ENCODE results near the gene MYO19. TPM values are rescaled to one million over a fixed set of nuclear protein-coding genes. Genes with fewer than 3 reads are reported as not detected.
A peak's percentile ranks its signal among the peaks of the same experiment; 100 is the strongest.

MYO19 gene, protein sequence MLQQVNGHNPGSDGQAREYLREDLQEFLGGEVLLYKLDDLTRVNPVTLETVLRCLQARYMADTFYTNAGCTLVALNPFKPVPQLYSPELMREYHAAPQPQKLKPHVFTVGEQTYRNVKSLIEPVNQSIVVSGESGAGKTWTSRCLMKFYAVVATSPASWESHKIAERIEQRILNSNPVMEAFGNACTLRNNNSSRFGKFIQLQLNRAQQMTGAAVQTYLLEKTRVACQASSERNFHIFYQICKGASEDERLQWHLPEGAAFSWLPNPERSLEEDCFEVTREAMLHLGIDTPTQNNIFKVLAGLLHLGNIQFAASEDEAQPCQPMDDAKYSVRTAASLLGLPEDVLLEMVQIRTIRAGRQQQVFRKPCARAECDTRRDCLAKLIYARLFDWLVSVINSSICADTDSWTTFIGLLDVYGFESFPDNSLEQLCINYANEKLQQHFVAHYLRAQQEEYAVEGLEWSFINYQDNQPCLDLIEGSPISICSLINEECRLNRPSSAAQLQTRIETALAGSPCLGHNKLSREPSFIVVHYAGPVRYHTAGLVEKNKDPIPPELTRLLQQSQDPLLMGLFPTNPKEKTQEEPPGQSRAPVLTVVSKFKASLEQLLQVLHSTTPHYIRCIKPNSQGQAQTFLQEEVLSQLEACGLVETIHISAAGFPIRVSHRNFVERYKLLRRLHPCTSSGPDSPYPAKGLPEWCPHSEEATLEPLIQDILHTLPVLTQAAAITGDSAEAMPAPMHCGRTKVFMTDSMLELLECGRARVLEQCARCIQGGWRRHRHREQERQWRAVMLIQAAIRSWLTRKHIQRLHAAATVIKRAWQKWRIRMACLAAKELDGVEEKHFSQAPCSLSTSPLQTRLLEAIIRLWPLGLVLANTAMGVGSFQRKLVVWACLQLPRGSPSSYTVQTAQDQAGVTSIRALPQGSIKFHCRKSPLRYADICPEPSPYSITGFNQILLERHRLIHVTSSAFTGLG
- total RNA-seq, result 10 to 100 TPM; 20.6 to 40.5 (median 28.9) TPM
- long read RNA-seq, result 0 reads

DNA sequence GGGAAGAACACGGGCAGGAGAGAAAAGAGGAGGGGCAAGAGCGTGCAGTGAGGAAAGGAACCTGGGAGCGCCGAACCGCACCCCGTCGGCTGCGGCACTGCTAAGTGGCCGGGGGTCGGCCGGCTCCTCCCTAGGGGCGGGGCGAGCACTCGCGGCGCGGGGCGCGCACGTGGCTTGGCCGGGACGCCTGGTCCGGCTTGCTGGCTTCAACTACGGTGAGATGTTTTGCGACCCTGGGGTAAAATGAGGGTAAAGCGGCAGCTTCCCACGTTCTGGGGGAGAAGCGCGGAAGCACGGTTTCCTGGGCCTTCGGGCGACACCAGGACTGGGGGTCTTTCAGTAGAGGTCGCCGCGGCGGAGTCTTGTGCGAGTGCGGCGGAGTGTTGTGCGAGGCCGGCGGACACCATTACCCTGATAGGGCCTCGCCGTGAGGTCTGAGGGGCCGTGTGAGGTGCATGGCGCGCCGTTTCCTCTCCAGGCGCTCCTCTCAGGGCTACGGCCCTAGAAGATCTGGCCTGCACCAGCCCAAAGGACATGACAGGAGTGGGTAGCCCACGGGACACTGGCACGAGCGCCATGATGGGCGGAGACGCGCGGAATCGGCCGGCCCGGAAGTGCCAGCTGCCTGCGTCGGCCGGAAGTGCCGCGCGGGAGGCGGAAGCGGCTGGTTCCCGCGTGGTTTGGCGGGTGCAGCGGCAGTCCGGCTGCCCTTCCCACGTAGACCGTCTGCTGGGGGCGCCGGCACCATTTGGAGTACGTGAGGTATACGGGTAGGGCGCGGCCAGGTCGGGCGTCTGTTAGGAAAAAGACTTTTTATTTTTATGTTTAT, at the start of gene MYO19, which contains the start of gene PIGW:
Gene MYO19 (minus strand): TSS at position 29 of the 829 bp plus-strand sequence. CDS start 2,330 bp downstream, outside the sequence.
Gene PIGW (plus strand): TSS at position 148 of the 829 bp plus-strand sequence. CDS start 2,115 bp downstream, outside the sequence.
- peak within 1 kb of the TSS; percentile 64 to 95 (median 66) for H3K4me3 ChIP-seq
- no peaks in the 10 kb centered on the region for H3K9me3 ChIP-seq
- H3K36me3 ChIP-seq, result peaks cover 0 to 17% (median 2%) of the 10 kb centered on the region in 4 donors
- WGBS (ENCODE audit: insufficient coverage, low coverage, low lambda C conversion rate, missing lambda C conversion rate), result 0% methylated on average over 31 of the region's 83 CpGs
- peaks cover 0 to 7% (median 2%) of the 10 kb centered on the region in 4 donors for H3K4me1 ChIP-seq
- peak within 1 kb of the TSS; percentile 77 to 83 (median 81) for H3K27ac ChIP-seq
- H3K27me3 ChIP-seq, result no peaks in the 10 kb centered on the region
- ATAC-seq (peak; percentile 88 to 96 (median 90)), DNase-seq (peak; percentile 91 to 93 (median 91))
- intact Hi-C loops (cut with DNase I), result loop anchor here in 1 of 2 donors (10.0 kb wide), 1 partner anchor 60 kb away; the partner anchor contains the start of gene DHRS11
- TF ChIP-seq POLR2A (IDR thresholded peaks at IDR 0.05), result peak; percentile 83
- TF ChIP-seq, protein P1, sequence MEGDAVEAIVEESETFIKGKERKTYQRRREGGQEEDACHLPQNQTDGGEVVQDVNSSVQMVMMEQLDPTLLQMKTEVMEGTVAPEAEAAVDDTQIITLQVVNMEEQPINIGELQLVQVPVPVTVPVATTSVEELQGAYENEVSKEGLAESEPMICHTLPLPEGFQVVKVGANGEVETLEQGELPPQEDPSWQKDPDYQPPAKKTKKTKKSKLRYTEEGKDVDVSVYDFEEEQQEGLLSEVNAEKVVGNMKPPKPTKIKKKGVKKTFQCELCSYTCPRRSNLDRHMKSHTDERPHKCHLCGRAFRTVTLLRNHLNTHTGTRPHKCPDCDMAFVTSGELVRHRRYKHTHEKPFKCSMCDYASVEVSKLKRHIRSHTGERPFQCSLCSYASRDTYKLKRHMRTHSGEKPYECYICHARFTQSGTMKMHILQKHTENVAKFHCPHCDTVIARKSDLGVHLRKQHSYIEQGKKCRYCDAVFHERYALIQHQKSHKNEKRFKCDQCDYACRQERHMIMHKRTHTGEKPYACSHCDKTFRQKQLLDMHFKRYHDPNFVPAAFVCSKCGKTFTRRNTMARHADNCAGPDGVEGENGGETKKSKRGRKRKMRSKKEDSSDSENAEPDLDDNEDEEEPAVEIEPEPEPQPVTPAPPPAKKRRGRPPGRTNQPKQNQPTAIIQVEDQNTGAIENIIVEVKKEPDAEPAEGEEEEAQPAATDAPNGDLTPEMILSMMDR (IDR thresholded peaks at IDR 0.05), result peak in 3 of 4 donors; percentile 6 to 36 (median 18)

DNA sequence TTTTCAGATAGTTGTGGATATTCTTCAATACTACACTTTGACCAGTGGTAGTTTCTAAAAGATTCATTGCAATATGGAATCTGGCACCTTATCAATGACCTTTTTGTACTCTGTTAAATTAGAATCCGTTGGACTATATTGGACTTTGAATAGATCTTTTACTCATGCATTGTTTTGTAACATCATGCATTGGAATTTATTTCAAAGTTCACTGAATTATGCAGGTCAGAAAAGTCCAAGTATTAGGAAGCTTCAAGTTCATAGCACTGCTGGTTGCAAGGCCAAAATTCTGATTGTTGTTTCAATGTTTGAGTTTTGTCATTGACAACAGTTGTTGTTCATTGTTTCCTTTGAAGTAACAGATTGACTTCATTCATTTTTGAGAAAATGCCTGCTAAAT, 49.1 kb upstream of the MYO19 start:
- TF ChIP-seq POLR2A (IDR thresholded peaks at IDR 0.05), result no peak
- TF ChIP-seq, protein P1 (IDR thresholded peaks at IDR 0.05), result no peak
- Histone ChIP-seq H3K9me3 (no peaks in the 10 kb centered on the region), H3K4me1 (peaks cover 0 to 24% (median 7%) of the 10 kb centered on the region in 4 donors), H3K27ac (peak overlapping the region in 1 of 3 donors; percentile 52), H3K36me3 (peaks cover 17 to 73% (median 38%) of the 10 kb centered on the region in 4 donors), H3K27me3 (no peaks in the 10 kb centered on the region), H3K4me3 (no peak overlapping the region)
- ATAC-seq (peak; percentile 69 to 85 (median 81)), DNase-seq (no peak)
- WGBS (ENCODE audit: insufficient coverage, low coverage, low lambda C conversion rate, missing lambda C conversion rate), result 36% methylated on average over 1 of the region's 1 CpG
- intact Hi-C loops (cut with DNase I), result no loop called here

DNA sequence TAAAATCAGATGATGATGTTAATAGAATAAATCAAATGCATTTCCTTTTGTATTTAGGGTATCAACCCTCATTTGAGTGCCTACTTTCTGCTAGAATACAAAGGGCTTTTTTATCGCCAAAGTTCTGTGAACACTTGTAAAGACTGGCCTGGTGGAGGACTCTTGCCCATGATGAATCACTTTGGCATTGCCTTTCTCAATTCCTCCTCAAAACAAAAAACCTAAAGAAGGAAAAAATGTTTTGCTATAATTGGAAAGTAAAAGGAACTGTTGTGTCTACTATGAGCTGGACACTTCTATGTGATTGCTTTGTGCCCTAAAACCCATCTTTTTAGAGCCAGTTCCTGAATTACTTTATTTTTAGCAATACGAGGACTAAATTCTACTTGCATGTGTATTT, 44.0 kb upstream of the MYO19 start:
- DNase-seq (no peak), ATAC-seq (no peak)
- Histone ChIP-seq H3K27me3 (no peaks in the 10 kb centered on the region), H3K4me1 (peaks cover 0 to 15% (median 4%) of the 10 kb centered on the region in 4 donors), H3K27ac (no peak overlapping the region), H3K36me3 (peaks cover 7 to 67% (median 30%) of the 10 kb centered on the region in 4 donors), H3K9me3 (no peaks in the 10 kb centered on the region), H3K4me3 (no peak overlapping the region)
- TF ChIP-seq, protein P1 (IDR thresholded peaks at IDR 0.05), result no peak
- no peak for TF ChIP-seq POLR2A (IDR thresholded peaks at IDR 0.05)
- intact Hi-C loops (cut with DNase I), result no loop called here
- 94% methylated on average over 2 of the region's 2 CpGs for WGBS (ENCODE audit: insufficient coverage, low coverage, low lambda C conversion rate, missing lambda C conversion rate)

All from right lobe of liver (tissue), 6 donors.